HG03135 (cell line): ENCODE results near the gene FAM149A.

Experiments used
- ATAC-seq: cut with Tn5 transposase; IDR thresholded peaks from one replicate; pipeline ENCODE4 v1.9.1; 2021; ENCODE audit warnings: mild to moderate bottlenecking, moderate library complexity; ENCODE audit not compliant: unreplicated experiment

The FAM149A gene

GRCh38 chr4:186151499-186151898 is 47.0 kb downstream of the FAM149A start:
- ATAC-seq: no peak

GRCh38 chr4:186158021-186158813 is 53.7 kb downstream of the FAM149A start:
- no peak for ATAC-seq

GRCh38 chr4:186158966-186159365 is 54.5 kb downstream of the FAM149A start:
- no peak for ATAC-seq

DNA sequence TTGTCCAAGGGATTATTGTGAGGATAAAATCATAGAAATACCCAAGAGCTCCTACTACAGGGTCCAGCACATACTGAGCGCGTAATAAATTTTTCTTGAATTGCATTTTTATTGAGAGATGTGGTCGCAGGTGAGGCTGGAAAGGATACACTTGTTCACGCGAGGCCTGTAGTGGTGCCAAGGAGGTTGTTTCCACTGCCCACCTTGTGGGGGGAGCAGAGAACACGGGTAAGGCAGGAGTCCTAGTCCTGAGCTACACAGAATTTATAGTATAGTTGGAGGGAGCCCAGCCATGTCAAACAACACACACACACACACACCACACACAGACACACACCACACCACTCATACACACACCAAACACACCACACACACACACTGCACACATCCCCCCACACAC is 55.1 kb downstream of the FAM149A start:
- no peak for ATAC-seq

- ATAC-seq: peak; percentile 95
Observed at GRCh38 chr4:186161138-186161537, 56.6 kb downstream of the FAM149A start.

GRCh38 chr4:186166852-186167512 is 62.5 kb downstream of the FAM149A start:
- ATAC-seq: no peak

- no peak for ATAC-seq
Observed at GRCh38 chr4:186167605-186168004, 63.1 kb downstream of the FAM149A start.

GRCh38 chr4:186168750-186169149 is 64.2 kb downstream of the FAM149A start:
- no peak for ATAC-seq

DNA sequence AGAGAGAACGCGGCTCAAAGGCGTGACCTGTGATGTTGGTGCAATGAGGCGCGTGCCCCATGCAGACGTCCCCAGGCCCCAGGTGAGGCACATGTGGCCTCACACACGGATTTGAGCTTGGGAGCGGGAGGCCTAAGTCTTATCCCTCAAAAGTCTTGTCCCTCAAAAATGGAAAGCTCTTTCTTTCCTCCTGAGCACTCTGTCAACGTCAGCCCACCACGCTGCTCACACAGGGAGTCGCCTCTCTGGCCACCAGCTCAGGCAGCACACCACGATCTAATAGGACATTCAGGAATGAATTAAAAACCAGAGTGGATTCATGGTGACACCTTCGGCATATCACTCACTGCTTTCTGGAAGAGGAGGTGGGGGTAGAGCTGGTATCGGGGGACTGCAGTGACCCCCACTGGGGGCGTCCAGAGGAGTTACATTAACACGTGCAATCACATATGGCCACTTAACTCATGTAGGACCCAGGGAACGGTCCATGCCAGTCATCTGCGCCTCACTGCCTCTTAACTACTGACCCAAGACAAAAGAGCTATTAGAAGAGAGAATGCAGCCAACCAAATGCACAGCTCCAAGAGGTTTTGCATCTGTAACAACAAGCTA is 64.9 kb downstream of the FAM149A start:
- no peak for ATAC-seq

- ATAC-seq: no peak
Observed at GRCh38 chr4:186169945-186170802, 65.7 kb downstream of the FAM149A start.

DNA sequence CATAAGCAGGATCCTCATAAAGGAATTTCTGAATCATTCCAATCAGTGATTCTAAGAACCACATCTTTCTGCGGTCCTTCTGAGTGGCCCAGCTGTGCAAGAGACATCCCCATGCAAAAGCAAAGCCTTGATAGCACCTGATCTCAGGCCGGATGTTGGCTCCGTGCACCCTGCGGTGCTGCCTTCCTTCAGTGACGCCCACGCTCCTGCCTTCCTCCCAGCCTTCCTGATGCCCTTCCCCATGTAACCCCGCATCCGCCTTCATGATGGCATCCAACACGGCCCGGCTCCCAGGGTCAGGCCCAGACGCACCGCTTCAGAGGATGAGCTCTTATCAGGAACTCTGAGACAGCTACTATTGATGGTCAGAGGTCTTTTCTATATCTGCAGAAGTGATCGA is 66.5 kb downstream of the FAM149A start:
- no peak for ATAC-seq

DNA sequence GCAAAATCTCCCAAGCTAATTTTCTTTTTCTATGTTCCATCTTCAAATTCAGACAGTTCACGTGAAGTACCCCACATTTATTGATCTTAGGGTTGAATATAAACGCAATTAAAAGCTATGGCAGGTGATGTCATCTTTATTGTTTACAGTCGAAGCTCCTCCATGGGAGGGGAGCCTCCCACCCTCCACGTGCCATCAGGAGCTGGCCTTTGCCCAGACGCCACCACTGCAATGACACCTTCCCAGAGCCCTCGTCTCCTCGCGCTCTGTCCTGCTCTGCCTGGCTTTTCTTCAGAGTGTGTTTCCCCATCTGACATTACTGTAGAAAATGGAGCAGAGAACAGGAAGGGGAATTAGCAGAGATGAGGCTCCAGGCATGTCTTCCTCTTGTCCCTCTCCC is 68.0 kb downstream of the FAM149A start:
- ATAC-seq: no peak

GRCh38 chr4:186188107-186188506 is 83.6 kb downstream of the FAM149A start:
- ATAC-seq: no peak

GRCh38 chr4:186189656-186190055 is 85.2 kb downstream of the FAM149A start:
- ATAC-seq: no peak

DNA sequence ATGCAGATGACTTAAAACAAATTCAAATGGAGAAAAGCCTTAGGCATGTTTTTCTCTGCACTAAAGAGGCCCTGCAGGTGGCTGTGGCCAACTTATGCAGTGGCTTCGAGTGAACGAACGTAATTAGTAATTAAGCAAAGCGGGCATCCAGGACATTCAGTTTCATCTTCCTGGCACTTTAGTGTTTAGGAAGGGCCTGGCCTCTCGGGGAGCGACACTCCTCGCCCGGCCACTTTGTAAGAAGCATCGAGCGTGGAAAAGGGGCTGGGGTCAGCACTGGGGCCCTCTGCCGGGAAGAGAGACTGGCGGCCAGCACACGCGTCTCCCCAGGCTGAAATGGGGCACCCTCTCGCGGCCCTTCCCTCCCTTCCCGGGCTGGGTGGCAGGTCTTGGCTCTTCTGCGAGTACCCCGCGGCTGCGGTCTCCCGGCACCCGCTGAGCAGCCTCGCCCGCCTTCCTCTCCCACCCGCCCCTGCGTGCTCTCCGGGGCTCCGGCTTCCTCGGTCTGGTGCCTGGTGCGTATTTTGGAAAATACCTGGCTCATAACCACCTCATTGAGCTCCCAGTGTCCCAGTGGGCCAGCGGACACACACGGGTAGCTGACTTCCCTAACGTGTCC is 86.2 kb downstream of the FAM149A start:
- ATAC-seq: peak; percentile 35

DNA sequence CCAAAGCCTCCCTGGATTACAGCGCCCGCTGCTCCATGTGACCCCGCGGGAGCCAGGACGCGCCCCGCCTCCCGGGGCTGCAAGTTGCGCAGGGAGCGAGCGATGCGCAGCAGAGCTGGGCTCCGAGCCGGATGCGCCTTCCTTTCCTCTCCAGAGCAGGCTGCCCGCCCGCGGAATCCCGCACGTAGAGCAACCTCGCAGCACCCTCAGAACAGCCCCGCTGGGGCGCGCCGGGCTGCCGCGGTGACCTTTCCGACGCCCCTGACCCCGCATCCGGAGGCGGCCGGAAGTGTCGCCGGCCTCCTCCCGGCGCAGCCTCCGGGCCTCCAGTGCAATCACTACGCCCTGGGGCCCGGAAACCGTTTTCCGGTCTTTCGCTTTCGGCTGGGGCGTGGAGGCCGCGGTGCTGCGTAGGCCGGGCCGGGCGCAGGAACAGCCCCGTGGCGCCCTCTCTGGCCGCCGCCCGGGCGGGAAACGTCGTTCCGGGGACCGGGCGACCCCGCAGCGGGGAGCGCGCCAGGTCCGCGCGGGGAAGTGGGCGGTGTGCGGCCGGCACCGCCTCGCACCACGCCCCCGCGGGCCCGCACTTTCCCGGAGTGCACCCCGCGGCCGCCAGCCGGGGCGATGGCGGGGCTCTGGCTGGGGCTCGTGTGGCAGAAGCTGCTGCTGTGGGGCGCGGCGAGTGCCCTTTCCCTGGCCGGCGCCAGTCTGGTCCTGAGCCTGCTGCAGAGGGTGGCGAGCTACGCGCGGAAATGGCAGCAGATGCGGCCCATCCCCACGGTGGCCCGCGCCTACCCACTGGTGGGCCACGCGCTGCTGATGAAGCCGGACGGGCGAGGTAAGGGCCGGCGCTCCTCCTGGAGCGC is 86.9 kb downstream of the FAM149A start, which contains the start of gene CYP4V2:
Gene CYP4V2, plus strand, starts transcription at position 368 of the 866 bp plus-strand sequence. Its CDS starts 257 bp downstream, at position 625.
- ATAC-seq: peak; percentile 89

GRCh38 chr4:186192066-186192612 is 87.6 kb downstream of the FAM149A start:
- peak; percentile 14 for ATAC-seq

- ATAC-seq: no peak
Observed at GRCh38 chr4:186193851-186194250, 89.3 kb downstream of the FAM149A start.

GRCh38 chr4:186196063-186196462 is 91.6 kb downstream of the FAM149A start:
- no peak for ATAC-seq
